Fibroblast of villous mesenchyme (primary cell): ENCODE results near the gene ACP2. TPM values are rescaled to one million over a fixed set of nuclear protein-coding genes. Genes with fewer than 3 reads are reported as not detected.

Source experiments
- DNase-seq: peaks from one replicate; pipeline ENCODE4 v3.0.0-alpha.2; 2010; ENCODE audit warnings: low read depth
- H3K4me3 ChIP-seq: 2 replicates; pipeline ENCODE4 v1.5.1; 2011; ENCODE audit warnings: low read depth, mild to moderate bottlenecking, low read length
- total RNA-seq: library from RNA; depleted of rRNA; stranded (reverse); fragments of >200 nt; gene quantifications from 2 replicates; pipeline ENCODE4 v1.2.3, GENCODE V29; 2012
- TF ChIP-seq, protein P1 (sequence below): IDR thresholded peaks from 2 replicates; pipeline ENCODE4 v1.5.1; 2012; ENCODE audit warnings: low read depth, mild to moderate bottlenecking, low read length; ENCODE audit not compliant: insufficient read depth

Gene ACP2
- total RNA-seq, 1 donor, result 35.4 TPM

GRCh38 chr11:47234669-47235100 lies 13.9 kb downstream of the ACP2 start:
- H3K4me3 ChIP-seq, result no peak overlapping the region
- DNase-seq, result peak; percentile 23
- TF ChIP-seq, protein P1, sequence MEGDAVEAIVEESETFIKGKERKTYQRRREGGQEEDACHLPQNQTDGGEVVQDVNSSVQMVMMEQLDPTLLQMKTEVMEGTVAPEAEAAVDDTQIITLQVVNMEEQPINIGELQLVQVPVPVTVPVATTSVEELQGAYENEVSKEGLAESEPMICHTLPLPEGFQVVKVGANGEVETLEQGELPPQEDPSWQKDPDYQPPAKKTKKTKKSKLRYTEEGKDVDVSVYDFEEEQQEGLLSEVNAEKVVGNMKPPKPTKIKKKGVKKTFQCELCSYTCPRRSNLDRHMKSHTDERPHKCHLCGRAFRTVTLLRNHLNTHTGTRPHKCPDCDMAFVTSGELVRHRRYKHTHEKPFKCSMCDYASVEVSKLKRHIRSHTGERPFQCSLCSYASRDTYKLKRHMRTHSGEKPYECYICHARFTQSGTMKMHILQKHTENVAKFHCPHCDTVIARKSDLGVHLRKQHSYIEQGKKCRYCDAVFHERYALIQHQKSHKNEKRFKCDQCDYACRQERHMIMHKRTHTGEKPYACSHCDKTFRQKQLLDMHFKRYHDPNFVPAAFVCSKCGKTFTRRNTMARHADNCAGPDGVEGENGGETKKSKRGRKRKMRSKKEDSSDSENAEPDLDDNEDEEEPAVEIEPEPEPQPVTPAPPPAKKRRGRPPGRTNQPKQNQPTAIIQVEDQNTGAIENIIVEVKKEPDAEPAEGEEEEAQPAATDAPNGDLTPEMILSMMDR, result no peak

DNA sequence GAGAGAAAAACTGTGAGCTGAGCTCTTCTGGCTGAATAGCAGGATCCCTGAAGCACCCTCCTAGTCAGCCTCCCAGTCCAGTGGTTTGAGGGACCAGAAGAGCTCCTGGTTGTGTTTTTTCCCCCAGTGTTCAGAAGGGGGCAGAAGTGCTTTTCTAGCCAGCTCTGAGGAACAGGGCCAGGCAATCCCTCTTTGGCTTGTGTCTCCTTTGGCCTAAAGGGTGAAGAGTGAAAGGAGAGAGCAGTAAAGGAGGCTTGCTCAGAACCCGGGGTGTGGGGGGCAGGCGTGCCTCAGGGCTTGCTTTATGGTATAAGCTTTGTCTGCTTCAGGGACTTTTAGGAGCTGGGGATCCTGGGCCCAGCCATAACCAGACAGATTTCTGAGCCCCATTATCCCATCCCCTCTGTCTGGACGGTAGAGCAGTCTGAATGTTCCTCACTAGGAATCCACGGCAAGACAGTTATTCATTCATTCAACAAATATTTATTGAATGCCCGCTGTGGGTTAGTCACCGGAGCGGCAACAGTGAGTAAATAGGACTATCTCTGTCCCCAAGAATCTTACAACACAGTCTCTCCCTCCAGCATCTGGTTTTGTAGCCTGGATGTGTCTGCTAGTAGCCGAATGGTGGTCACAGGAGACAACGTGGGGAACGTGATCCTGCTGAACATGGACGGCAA lies 14.5 kb downstream of the ACP2 start:
- TF ChIP-seq, protein P1, result peak; percentile 50

GRCh38 chr11:47233051-47233450 lies 15.6 kb downstream of the ACP2 start:
- no peak for DNase-seq
- TF ChIP-seq, protein P1, result no peak
- no peak overlapping the region for H3K4me3 ChIP-seq

More for the DNA sequence above, 14.5 kb downstream of the ACP2 start:
- no peak overlapping the region for H3K4me3 ChIP-seq
- peak; percentile 68 for DNase-seq

- no peak for DNase-seq
- TF ChIP-seq, protein P1, result no peak
Observed at GRCh38 chr11:47229161-47229560, 19.5 kb downstream of the ACP2 start.

GRCh38 chr11:47225552-47226400 lies 22.8 kb downstream of the ACP2 start:
- H3K4me3 ChIP-seq, result no peak overlapping the region
- peak; percentile 52 for DNase-seq
- TF ChIP-seq, protein P1, result no peak

More at GRCh38 chr11:47229161-47229560, 19.5 kb downstream of the ACP2 start:
- no peak overlapping the region for H3K4me3 ChIP-seq

GRCh38 chr11:47222696-47223095 lies 25.9 kb downstream of the ACP2 start:
- TF ChIP-seq, protein P1, result no peak
- no peak overlapping the region for H3K4me3 ChIP-seq
- DNase-seq, result no peak
